Esophagus squamous epithelium (tissue), 4 donors: ENCODE results near the gene C16orf74.

ENCODE experiments used
- CTCF ChIP-seq, 6 experiments: fragments of 450-650 bp in 4 of 6; fragments of 200-600 bp in 2 of 6; sonication (generic) in 2 of 6; IDR thresholded peaks; one replicate each; pipeline ENCODE4 v1.5.1; 2016 to 2019; ENCODE audit warnings: antibody characterized with exemption in 6 of 6, mild to moderate bottlenecking in 4 of 6, moderate library complexity in 4 of 6
- POLR2A ChIP-seq, 4 donors: fragments of 450-650 bp; IDR thresholded peaks; one replicate each; pipeline ENCODE4 v1.6.1; 2017; ENCODE audit warnings: antibody characterized with exemption in 4 of 4, mild to moderate bottlenecking in 4 of 4, moderate library complexity in 3 of 4

DNA sequence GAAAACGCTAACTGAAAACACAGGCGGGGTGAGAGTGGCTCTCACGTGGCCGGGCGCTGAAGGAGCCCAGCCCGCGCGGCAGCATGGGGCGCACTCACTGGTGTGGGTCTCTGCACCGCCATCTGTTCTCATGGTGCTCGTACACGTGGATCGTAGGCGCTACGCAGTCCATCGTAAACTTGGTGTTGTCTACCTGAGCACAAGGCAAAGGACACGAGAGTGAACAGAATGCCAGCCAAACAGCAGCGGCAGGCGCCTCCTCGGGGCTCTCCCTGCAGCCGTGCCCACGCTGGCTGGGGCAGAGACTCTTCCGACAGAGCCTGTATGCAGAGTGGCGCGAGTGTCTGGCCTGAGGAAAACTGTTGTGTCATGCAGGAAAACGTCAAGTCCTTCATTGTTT is 29.4 kb upstream of the C16orf74 start:
- TF ChIP-seq CTCF (IDR thresholded peaks at IDR 0.05): no peak
- TF ChIP-seq POLR2A (IDR thresholded peaks at IDR 0.05): no peak
